WERI-Rb-1 (cell line): ENCODE data around the gene BMP3.

Experiments used
- DNase-seq: peaks from one replicate; pipeline ENCODE4 v3.0.0-alpha.2; 2020
- H3K27ac ChIP-seq: fragments of 250-450 bp; sonication (Bioruptor Pico); 2 replicates; pipeline ENCODE4 v1.5.1; 2020; ENCODE audit warnings: mild to moderate bottlenecking, moderate library complexity
- H3K27me3 ChIP-seq: fragments of 250-450 bp; sonication (Bioruptor Pico); 2 replicates; pipeline ENCODE4 v1.5.1; 2021; ENCODE audit warnings: mild to moderate bottlenecking, low read depth, moderate library complexity; ENCODE audit not compliant: insufficient read depth, severe bottlenecking
- H3K36me3 ChIP-seq: fragments of 250-450 bp; sonication (Bioruptor Pico); 2 replicates; pipeline ENCODE4 v1.5.1; 2020; ENCODE audit warnings: mild to moderate bottlenecking, moderate library complexity
- H3K4me3 ChIP-seq: 2 replicates; pipeline ENCODE4 v1.5.1; 2011; ENCODE audit warnings: low read depth, mild to moderate bottlenecking, control low read depth, low read length
- H3K9me3 ChIP-seq: fragments of 250-450 bp; sonication (Bioruptor Pico); 2 replicates; pipeline ENCODE4 v1.5.1; 2021; ENCODE audit warnings: mild to moderate bottlenecking, moderate library complexity; ENCODE audit not compliant: severe bottlenecking
- TF ChIP-seq, protein P1 (sequence below): IDR thresholded peaks from 2 replicates; pipeline ENCODE4 v1.5.1; 2011; ENCODE audit warnings: low read depth, mild to moderate bottlenecking, control low read depth, inconsistent platforms, low read length

Gene BMP3

DNA sequence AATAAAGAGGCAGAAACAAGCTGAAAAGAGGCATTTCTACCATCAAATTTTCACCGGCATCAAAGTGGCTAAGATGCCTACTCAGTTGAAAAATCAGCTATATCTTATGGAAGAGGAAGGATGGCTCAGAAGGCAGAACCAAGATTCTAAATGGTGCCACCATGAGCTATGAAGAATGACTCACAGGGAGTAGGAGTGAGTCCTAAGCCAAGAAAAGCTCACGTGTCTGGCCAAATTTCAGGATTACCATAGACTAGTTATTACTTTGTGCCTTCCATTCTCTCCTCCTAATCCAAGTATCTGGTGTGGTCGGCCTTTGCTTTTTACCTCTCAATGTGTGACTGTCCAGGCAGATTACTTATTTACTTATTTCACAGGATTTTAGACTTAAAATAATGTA, 54.8 kb downstream of the BMP3 start:
- no peaks in the 10 kb centered on the region for H3K36me3 ChIP-seq
- DNase-seq = no peak

DNA sequence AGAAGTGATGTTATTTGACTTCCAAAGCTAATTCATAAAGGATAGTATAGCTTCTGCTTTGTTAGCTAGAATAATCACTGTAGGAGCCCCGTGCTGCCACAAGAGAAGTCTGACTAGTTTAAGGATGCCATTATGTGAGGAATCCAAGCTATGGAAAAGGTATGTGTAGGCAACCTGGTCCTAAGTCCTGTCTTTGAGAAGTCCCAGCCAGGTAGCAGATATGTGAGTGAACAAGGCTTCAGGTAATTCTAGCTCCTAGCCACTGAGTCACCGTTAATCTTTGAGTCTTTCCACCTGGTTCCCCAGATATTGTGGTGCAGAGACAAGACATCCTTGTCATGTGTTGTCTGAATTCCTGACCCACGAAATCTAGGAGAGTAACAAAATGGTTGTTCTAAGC, 55.5 kb downstream of the BMP3 start:
- DNase-seq = no peak
- TF ChIP-seq, protein P1, sequence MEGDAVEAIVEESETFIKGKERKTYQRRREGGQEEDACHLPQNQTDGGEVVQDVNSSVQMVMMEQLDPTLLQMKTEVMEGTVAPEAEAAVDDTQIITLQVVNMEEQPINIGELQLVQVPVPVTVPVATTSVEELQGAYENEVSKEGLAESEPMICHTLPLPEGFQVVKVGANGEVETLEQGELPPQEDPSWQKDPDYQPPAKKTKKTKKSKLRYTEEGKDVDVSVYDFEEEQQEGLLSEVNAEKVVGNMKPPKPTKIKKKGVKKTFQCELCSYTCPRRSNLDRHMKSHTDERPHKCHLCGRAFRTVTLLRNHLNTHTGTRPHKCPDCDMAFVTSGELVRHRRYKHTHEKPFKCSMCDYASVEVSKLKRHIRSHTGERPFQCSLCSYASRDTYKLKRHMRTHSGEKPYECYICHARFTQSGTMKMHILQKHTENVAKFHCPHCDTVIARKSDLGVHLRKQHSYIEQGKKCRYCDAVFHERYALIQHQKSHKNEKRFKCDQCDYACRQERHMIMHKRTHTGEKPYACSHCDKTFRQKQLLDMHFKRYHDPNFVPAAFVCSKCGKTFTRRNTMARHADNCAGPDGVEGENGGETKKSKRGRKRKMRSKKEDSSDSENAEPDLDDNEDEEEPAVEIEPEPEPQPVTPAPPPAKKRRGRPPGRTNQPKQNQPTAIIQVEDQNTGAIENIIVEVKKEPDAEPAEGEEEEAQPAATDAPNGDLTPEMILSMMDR = no peak

More for the DNA sequence above, 54.8 kb downstream of the BMP3 start:
- no peaks in the 10 kb centered on the region for H3K9me3 ChIP-seq
- H3K27me3 ChIP-seq = no peaks in the 10 kb centered on the region
- no peak overlapping the region for H3K4me3 ChIP-seq
- TF ChIP-seq, protein P1 = no peak
- no peak overlapping the region for H3K27ac ChIP-seq

DNA sequence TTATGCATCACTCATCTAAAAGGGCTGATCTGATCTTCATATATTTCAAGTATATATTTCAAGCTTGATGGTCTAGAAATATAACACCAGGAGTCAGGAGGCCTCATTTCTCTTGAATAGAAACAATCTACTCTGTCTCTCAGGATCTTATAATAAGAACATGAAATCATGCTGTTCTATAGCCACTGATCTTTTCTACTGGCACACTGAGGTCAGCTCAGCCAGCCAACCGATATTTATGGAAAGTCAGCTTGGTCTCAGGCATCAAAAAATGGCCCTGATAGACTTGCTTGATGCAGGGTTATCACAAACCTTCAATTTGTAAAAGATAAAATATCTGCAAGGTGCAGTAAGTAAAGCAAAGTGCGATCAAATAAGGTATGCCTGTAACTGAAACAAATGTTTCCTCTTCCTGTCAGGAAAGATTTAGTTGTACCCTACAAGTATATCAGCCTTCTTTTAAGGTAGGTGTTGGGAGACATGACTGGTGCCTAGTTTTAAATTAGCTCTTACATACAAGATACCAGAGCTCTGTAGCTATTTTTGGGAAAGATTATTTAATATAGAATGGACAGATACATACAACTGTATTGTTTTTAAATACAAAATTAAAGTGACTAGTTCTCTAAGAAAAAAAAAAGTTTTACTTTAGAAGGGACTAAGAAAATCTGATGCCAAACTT, 63.4 kb downstream of the BMP3 start:
- Histone ChIP-seq H3K27ac (no peak overlapping the region), H3K9me3 (no peaks in the 10 kb centered on the region), H3K36me3 (no peaks in the 10 kb centered on the region), H3K4me3 (no peak overlapping the region), H3K27me3 (no peaks in the 10 kb centered on the region)
- no peak for DNase-seq
- TF ChIP-seq, protein P1 = no peak

More for the DNA sequence above, 55.5 kb downstream of the BMP3 start:
- no peak overlapping the region for H3K27ac ChIP-seq
- no peaks in the 10 kb centered on the region for H3K9me3 ChIP-seq
- H3K27me3 ChIP-seq = no peaks in the 10 kb centered on the region
- no peak overlapping the region for H3K4me3 ChIP-seq
- H3K36me3 ChIP-seq = no peaks in the 10 kb centered on the region

DNA sequence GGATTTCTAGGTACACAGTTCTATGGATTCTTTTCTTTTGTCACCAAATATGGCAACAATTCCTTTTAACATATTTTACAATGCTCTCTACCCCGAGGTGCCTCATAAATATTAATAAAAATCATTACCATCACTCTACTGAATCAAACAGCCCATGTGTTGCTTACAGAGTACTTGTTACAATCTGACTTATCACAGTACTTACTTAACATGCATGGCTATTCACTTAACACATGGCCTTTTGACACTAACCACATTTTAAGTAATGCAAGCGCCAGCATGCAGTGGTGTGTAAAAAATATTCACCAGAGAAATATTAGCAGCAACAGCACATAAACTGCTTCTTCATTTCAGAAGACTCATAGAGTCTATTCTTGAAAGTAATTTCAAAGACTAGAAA, 64.9 kb downstream of the BMP3 start:
- no peak overlapping the region for H3K4me3 ChIP-seq
- H3K27ac ChIP-seq = no peak overlapping the region
- no peaks in the 10 kb centered on the region for H3K27me3 ChIP-seq
- H3K9me3 ChIP-seq = no peaks in the 10 kb centered on the region
- TF ChIP-seq, protein P1 = no peak
- DNase-seq = no peak
- no peaks in the 10 kb centered on the region for H3K36me3 ChIP-seq

DNA sequence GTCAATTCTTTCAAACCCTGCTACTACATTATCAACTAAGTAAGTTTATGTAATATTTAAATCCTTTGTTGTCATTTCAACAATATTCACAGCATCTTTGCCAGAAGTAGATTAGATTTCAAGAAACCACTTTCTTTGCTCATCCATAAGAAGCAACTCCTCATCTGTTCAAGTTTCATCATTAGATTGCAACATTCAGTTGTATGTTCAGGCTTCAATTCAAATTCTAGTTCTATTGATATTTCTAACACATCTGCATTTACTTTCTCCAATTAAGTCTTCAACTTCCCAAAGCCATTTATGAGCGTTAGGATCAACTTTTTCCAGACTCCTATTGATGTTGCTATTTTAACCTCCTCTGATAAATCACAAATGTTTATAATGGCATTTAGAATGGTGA, 66.1 kb downstream of the BMP3 start:
- TF ChIP-seq, protein P1 = no peak
- H3K4me3 ChIP-seq = no peak overlapping the region
- H3K27me3 ChIP-seq = no peaks in the 10 kb centered on the region
- H3K9me3 ChIP-seq = no peaks in the 10 kb centered on the region
- H3K36me3 ChIP-seq = no peaks in the 10 kb centered on the region
- H3K27ac ChIP-seq = no peak overlapping the region
- DNase-seq = no peak

DNA sequence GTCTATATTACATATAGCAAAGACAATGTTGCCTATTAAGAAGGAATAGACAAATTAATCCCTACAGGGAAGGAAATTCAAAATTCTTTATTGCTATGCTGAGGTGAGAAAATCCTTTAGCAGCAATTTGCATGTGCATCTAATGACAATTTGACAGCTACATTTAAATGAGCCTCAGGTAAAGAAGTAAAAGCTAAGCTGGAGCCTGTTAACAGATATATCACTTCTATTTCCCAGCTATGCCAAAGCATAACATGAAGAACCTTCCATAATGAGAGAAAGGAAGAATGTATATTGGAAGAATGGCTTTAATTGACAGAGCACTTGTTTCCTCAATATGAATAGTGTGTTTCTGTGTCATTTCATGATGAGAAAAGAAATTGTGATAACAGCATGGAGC, 71.6 kb downstream of the BMP3 start:
- H3K27me3 ChIP-seq = no peaks in the 10 kb centered on the region
- no peak overlapping the region for H3K27ac ChIP-seq
- no peaks in the 10 kb centered on the region for H3K36me3 ChIP-seq
- H3K4me3 ChIP-seq = no peak overlapping the region
- DNase-seq = no peak
- TF ChIP-seq, protein P1 = no peak
- H3K9me3 ChIP-seq = no peaks in the 10 kb centered on the region
